ENCODE data around the gene DNAJC18.

The DNAJC18 gene

GRCh38 chr5:139385061-139386049, 54.0 kb downstream of the DNAJC18 start:
- DNase-seq: peak; percentile 33

GRCh38 chr5:139384591-139385051, 54.7 kb downstream of the DNAJC18 start:
- DNase-seq: no peak

GRCh38 chr5:139383993-139384590, 55.2 kb downstream of the DNAJC18 start:
- no peak for DNase-seq

- no peak for DNase-seq
Measured at GRCh38 chr5:139383275-139383992, 55.9 kb downstream of the DNAJC18 start, which contains the start of gene SLC23A1. SLC23A1 (minus strand) TSS chr5:139383297; CDS start chr5:139383253, 44 bp downstream.

- no peak for DNase-seq
Measured at GRCh38 chr5:139382807-139383206, 56.5 kb downstream of the DNAJC18 start.

GRCh38 chr5:139381837-139382761, 57.2 kb downstream of the DNAJC18 start:
- DNase-seq: no peak

GRCh38 chr5:139379626-139380449, 59.5 kb downstream of the DNAJC18 start:
- DNase-seq: no peak

- no peak for DNase-seq
Measured at GRCh38 chr5:139378941-139379361, 60.4 kb downstream of the DNAJC18 start.

GRCh38 chr5:139378101-139378825, 61.1 kb downstream of the DNAJC18 start:
- no peak for DNase-seq

- no peak for DNase-seq
Measured at GRCh38 chr5:139377226-139377625, 62.1 kb downstream of the DNAJC18 start.

GRCh38 chr5:139376364-139376763, 63.0 kb downstream of the DNAJC18 start:
- DNase-seq: no peak

GRCh38 chr5:139374909-139375308, 64.4 kb downstream of the DNAJC18 start:
- no peak for DNase-seq

GRCh38 chr5:139371482-139372435, 67.6 kb downstream of the DNAJC18 start:
- no peak for DNase-seq

- no peak for DNase-seq
Measured at GRCh38 chr5:139369181-139369580, 70.1 kb downstream of the DNAJC18 start.

- no peak for DNase-seq
Measured at GRCh38 chr5:139368613-139369012, 70.7 kb downstream of the DNAJC18 start.

GRCh38 chr5:139364466-139364865, 74.9 kb downstream of the DNAJC18 start:
- DNase-seq: no peak

- no peak for DNase-seq
Measured at GRCh38 chr5:139363937-139364336, 75.4 kb downstream of the DNAJC18 start.

- no peak for DNase-seq
Measured at GRCh38 chr5:139361835-139362429, 77.4 kb downstream of the DNAJC18 start.

- no peak for DNase-seq
Measured at GRCh38 chr5:139360384-139360783, 78.9 kb downstream of the DNAJC18 start.
